Esophagus mucosa (tissue), 1 donor: Measurements from ENCODE around the gene NEUROG2. TPM values are rescaled to one million over a fixed set of nuclear protein-coding genes. Genes with fewer than 3 reads are reported as not detected.
"Not testable (repeated sequence)": the region's sequence is repeated elsewhere in the genome, so short reads cannot be mapped to it uniquely, and the experiment has no call there.

ENCODE experiments used
- ATAC-seq: fragments of 200-7000 bp; cut with Tn5 transposase; one replicate; pipeline ENCODE4 v1.9.1; 2020
- total RNA-seq: library from RNA; stranded (reverse); gene quantifications from one replicate; pipeline ENCODE4 v1.2.4, GENCODE V29; 2023
- donor health status: DM: yes; HTN: yes; CAD: no.

Gene NEUROG2
- total RNA-seq, 1 donor from 2014 or later: not detected

DNA sequence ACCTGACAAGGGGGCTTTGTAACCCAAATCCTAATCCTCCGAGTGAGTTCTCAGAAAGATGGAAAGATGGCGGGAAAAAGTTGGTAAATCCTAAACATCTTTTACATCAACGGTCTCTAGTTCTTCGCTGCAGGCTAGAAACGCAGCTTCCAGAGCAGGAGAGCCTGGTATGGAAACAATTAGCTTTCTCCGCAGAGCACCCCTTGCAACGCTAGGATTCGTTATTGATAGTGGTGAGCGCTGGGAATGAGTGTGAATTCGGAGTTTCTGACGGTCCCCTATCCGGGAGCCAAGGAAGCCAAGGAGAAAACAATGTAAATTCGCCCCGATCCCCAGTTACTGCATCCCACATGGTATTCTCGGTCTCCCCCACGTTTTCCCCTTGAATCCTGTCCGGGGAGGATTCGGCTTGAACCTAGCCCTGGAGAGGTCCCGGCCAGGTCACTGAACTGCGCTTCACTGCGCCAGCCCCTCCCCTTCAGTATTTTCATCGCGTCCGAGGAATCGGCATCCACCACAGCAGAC is 4.7 kb upstream of the NEUROG2 start:
- no peak for ATAC-seq

DNA sequence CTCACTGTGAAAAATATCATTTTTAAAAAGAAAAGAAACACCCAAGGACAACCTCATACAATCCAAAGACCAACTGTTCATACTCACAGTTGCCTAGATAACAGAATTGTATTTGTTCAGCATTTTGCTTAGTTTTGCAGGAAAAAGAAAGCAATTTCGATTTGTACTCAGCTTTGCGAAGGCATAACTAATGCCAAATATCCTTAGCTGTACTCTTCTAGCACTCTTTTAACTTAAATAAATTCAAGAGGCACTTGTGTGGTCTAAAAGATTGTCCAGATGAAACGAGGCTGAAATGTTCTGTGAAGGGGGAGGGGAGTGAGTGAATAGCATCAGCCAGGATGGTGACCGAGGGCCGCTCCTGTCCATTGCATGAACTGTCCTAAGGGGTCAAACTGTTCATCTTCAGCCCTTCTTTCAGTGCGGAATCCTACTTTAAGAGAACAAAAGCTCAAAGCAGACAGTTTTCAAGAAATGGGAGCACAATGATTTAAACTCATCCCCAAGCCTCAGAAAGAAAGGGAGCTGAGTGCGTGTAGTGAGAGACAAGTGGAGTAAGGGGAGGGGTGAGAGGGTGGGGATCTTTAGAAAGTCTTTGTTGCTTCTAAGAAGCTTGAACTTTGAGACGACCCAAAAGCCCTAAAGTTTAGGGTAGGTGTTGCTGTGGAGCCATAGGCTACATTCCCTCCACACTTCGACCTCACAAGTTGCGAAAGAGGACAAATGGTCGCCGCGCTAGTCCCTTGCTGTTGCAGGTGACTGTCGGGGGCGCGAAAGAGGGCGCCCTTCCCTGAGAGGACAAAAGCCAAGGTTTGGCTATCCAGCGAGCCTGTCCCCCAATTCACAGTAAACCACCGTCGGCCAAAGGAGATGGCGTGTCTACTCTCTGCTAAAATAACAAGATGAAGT is 4.0 kb upstream of the NEUROG2 start:
- no peak for ATAC-seq

DNA sequence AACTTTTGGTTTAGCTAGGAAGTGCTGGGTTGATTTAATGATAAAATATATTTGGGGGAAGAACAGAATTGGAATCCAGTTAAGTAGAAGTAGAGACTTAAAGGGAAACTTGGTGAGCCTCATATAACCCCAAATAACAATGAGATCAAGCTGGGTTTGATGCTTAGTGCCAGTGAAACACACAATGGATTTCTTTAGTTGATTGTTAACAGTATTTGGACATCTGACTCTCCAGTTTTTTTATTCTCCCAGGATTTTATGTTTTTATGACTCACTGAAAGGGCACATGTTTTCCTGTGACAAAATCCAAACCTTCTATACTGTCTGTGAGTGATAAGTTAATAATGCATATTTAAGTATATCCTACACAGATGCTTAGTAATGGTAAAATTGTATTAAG is 2.7 kb upstream of the NEUROG2 start:
- no peak for ATAC-seq

DNA sequence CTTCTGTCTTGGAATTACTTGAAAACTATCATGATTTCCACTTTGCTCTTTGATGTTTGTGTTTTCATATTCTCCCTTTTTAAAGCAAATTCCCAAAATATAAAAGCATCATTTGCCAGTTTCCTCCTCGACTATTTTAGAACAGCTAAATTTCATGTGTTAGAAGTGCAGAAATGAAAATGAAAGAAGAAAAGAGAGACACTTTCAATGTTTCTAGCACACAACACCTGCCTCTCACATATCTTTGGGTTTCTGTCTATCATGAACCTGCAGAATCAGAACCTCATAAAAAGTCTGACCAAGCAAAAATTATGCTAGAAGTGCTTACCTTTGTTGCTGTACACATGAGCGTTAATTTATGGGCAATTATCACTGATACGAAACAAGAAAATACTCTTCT is 1.9 kb upstream of the NEUROG2 start:
- ATAC-seq: no peak

DNA sequence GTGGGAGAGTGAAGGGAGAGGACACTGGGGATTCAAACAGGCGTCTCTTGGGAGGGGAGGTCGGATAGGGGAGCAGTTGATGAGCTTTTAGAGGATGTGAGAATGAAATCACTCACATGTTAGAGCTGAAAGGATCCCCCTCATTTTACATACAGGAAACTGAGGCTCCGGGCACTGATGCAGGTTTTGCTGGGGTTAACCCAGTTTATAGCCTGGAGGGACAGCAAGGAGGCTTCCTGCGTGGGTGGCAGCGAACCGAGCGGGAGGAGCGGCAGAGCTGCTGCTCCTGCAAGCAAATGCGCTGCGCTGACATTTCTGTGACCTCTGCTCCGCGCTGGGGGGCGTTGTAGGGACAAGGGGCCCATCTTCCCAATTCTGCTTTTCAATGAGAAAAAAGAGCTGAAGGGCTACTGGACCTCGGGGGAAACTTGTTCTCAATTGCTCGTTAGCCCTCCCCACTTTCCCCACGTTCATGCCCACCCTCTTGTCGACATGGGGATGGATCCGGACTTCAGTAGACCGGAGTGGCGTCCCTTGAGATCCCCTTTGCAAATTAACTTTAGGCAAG is 1.2 kb upstream of the NEUROG2 start:
- no peak for ATAC-seq

DNA sequence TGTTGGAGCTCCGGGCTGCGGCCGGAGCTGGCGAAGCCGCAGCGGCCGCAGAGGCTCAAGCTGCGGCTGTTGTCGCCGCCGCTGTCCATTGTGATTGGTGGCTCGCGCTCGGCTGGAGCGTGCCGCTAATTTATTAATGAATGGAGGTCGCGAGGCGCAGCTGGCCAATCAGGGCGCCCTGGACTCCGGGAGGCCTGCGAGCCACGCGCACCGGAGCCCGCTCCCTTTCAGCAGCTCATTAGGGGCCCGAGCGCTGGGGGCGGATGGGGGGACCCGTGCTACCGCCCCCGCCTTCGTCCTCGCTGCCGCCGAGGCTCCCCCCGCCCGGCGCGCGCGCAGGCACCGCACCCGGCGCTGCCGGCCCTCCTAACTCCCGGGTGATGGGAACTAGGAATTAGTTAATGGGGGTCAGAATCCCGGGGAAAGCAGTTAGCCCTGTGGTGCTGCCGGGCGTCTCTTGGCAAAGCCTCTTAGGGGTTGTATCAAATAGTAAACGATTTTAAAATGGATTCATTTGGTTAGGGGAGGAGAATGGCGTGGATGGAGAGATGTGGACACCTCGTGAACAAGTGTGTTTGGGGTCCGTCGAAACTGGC is 589 bp upstream of the NEUROG2 start:
- ATAC-seq: no peak

DNA sequence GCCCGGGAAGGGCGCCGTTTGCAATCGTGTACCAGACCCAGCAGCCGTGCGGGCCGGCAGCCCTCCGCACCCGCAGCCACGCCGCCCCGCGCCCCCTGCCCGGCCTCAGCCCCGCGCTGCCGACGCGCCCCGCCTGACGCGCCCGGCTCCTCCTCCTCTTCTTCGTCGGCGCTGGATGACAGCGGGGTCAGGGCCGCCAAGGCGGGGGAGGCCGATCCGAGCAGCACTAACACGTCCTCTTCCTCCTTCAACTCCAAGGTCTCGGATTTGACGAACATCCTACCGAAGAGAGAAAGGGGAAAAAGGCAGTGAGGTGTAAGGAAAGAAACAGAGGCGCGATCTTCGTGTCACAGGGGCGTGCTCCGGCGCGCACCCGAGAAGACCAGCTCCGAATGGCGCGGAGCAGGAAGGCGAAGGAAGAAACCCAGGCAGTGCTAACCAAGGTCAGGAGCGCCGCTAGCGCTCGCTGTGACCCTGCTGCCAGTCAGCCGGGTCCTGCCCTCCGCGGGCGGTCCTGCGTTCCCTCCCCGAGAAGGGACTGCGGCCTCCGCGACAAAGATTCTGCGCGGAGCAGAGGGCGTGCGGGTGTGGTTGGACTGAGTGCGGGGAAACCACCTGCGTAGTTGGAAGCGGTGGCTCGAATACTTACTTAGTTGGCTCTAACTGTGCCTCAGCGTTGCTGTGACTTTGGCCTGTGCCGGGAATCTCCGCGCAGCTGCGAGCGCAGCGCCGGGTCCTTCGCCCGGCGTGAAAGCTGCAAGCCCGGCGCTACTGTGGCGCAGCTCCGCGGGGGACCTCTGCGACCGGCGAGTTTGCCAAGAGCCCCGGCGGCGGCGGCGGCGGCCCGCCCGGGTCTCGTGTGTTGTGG is 548 bp downstream of the NEUROG2 start:
- peak; percentile 58 for ATAC-seq

DNA sequence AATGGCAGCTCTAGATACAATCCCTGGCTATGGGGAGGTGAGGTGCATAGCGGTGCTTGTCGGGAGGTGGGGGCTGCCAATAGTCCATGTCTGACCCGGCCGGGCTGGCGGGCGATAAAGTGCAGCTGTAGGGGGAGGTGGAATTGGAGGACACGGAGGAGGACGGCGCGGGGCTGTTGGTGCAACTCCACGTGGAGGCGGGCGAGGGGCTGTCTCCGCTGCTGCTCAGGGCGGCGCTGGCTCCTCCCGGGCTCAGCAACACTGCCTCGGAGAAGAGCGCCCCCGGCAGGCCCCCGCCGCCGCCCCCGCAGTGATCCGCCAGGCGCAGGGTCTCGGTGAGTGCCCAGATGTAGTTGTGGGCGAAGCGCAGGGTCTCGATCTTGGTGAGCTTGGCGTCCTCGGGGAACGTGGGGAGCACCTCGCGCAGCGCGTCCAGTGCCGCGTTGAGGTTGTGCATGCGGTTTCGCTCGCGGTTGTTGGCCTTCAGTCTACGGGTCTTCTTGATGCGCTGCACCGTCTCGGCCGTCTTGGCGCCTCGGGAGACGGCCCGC is 1.3 kb downstream of the NEUROG2 start:
- peak; percentile 31 for ATAC-seq

DNA sequence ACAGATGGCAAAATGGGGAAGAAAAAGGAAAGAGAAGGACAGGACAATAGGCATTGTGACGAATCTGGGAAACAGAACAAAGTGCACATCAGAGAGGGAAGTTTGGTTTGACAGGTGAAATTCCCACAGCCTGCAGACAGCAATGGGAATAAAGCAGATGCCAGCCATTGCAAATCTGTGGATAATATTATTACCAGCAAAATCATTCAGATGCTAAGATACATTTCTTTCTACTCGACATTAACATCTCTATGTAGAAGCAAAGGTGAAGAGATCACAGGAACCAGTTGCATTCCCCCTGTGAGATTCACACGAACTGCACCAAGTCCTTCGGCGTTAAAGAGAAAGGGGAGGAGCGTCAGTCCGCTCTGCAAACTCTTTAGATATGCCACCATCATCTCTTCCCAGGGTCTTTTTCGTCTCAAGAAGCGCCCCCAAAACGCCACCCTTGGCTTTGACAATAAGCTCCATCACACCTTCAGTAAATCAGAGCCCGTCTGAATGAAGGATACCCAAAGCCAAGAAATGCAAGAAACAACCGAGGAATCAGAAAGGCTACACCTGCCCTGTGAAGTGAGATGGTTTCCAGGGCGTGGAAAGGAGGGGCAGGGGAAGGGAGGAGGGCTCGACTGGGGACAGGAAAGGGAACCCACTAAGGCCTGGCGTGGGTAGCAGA is 1.9 kb downstream of the NEUROG2 start:
- ATAC-seq: no peak

DNA sequence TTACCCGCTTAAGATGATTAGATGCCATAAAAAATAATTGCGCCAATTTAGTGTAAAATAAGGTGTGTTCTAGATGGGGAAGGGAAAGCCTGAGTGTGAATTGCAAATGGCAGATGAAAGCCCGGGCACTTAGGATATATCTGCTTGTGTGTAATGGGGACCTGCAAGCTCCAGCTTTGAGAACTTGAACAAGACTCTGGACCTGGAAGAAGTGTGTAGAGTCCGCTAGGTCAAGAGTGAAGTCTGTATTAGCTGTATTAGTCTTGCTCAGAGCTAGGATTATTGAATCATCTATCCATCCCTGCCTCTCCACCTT is 4.2 kb downstream of the NEUROG2 start:
- ATAC-seq: no peak

DNA sequence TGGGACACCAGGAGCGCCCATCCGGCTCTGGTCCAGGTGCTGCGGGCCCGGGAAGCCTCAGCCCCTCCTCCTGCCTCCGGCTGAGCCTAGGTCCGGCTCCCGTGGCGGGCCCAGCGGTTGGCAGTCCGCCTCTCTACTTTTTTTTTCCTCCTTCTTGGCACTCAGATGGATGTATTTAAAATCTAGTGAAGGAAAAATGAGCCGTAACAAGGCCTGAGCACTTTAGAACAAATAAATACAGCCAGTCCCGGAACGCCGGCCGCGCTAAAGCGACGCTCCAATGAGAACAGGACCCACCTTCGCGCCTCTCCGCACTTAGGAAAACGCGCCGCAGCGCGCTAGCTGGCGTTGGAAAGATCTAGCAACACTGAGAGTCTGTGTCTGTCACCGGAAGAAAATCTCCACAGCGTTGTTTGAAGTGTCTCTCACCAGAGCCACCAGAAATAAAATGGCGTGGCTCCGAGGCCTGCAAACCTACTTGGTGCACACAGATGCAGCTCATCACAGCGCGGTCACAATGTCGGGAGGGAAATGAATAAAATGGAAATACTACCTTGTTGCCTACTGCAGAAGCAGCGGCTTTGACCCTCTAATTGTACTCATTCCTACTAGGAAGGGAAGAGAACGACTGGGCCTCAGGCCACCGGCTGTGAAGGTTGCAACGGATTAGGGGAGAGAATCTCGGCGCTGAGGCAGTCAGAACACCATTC is 4.7 kb downstream of the NEUROG2 start:
- ATAC-seq: no peak

DNA sequence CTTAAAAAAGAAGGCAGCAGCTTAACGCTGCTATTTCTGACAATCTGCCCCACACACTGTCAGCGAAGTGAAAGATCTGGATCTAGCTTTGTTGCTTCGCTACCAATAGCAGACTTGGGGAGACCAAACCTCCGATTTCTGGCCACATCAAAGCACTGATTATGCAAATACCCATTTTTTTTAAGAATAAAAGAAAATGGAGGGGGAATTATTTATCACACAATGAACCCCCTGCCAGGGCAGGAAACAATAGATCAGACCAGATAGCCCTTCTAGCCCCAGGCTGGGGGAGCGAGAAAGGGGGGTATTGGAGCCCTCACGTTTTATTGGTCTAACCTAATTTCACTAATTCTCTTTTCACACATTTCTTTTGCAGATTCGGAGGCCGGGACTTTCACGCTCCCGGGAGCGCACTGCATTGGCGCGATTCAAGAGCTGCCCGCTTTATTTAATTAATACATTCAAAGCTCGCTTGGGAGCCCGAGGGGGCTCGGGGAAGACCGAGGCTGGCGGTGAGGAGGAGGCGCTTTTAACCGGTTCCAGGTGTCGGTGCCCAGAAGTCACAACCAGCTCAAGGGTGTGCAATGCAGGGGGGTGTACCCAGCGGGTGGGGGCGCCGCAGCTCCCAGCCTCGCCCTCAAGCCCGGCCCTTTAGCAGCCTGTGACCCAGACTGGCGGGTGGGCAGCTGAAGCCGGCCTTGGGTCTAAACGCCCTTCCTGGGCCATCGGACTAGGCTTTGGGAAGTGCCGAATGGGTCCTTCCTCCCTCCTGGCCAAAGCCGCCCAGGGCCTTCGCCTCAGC is 5.5 kb downstream of the NEUROG2 start:
- ATAC-seq: no peak

DNA sequence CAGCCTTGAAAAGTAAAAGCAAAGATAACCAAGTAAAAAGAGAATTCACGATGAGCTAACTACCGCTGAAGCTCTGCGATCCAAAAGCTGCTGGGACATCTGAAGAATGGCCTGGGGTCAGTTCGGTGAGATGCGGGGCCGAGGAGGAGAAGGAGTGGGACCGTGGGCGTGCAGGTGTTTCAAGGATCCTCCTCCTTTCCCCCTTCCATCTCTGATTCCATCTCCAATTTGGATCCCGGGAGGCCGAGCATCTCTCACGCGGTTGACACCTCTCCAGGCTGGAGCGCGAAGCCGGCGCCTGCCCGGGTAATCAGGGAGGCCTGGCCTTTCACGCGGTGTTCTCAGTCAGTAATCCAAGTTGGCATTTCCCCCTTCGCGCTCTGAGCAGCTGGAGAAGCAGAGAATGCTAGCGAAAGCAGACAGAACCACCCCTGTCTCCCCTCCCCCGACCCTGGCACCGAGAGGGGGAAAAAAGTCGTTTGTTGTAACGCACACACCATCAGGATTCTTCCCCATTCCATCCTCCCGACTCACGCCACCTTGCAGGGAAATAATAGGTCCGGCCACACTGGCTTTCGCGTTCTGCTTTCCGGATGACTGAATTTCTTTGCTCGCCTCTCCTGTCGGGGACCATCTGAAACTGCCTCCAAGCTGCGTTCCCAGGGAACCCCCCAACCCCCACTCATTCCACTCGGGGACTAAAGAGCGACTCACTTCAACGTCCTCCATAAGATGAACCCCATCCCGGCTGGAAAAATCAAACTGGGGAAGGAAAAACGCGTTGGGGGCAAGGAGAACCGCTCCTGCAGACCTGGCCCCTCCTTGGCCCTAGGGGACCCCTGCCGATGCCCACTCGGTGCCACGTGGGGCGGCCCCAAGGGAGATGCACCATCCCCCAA is 6.5 kb downstream of the NEUROG2 start:
- no peak for ATAC-seq

DNA sequence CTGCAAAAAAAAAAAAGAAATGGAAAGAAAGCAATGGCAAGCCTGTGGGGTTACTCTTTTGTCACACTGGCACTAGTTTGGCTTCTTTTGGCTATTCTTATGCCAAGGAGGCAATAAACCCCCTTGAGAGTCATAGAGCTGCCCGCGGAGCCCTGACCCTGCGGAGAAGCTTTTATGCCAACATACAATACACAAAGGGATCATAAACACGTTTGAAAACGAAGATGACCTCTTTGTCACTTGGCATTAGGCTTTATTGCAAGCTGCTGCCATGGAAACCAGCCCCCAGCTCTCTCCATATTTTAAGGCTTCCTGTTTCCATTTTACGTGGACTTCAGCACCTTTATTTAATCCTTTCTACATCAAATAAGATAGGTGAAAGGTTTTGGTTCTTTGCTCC is 7.6 kb downstream of the NEUROG2 start:
- no peak for ATAC-seq

DNA sequence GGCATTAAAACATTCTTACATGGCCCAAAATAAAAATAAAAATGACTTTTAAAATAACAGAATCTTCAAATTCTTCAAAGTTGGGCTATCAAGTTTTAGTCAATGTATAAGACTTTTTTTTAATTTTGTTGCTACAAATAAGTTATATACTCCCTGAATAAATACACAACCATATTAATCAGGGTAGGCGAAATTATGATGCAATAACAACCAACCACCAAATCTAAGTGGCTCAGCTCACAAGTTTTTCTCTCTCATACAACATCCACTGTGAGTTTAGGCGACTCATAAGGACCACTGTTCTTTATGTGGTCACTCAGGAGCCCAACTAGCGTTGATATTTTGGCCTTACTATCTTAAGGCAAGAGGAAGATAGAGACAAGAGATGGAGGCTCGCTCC is 11.2 kb downstream of the NEUROG2 start:
- ATAC-seq: no peak

DNA sequence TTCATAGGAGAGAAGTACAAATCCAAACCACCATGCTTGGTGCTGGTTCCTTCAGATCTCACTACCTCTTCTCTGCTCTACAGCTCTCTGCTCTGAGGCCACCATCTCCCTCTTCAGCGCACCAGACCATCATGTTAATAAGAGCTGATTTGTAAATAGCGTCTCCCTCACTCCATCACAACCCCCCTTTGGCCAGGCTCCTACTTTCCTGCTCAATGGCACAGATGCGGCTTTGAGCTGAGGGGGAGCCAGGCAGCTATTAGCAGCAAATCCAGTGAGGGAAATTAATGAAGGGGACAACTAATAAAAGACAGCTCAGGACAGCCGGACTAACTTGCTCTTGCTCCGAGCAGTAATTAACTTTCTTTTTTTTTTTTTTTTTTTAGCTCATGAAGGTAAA is 13.1 kb downstream of the NEUROG2 start:
- no peak for ATAC-seq

DNA sequence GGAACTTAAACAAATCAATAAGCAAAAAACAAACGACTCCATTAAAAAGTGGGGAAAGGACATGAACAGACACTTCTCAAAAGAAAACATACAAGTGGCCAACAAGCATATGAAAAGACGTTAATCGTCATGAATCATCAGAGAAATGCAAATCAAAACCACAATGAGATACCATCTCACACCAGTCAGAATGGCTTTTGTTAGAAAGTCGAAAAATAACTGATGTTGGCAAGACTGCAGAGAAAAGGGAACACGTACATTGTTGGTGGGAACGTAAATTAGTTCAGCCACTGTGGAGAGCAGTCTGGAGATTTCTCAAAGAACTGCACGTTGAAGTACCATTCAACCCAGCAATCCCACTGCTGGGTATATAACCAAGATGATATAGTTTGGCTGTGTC is 23.7 kb downstream of the NEUROG2 start:
- ATAC-seq: no peak

DNA sequence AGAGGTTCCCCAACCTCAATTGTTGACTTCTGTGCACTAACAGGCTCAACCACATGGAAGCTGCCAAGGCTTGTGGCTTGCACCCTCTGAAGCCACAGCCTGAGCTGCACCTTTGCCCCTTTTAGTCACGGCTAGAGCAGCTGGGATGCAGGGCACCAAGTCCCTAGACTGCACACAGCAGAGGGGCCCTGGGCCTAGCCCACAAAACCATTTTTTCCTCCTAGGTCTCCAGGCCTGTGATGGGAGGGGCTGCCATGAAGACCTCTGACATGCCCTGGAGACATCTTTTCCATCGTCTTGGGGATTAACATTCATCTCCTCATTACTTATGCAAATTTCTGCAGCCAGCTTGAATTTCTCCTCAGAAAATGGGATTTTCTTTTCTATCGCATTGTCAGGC is 25.2 kb downstream of the NEUROG2 start:
- not testable (repeated sequence) for ATAC-seq

DNA sequence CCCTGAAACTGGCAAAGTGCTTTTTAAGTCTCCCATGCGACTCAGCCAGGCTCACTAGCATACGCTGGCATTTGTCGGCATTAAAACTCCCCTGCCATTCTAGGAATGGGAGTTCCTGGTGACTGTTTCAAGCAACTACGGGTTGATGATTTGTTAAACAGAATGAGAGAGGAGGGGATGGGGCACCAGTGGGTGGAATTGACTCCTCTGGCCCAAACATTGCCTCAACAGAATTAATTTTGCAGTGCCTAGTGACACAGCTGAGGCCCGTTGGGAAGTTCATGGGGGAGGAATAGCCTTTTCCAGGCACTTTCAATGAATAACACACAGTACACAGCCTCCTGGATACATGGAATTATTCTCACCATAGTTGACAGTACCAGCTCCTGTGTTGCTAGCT is 30.1 kb downstream of the NEUROG2 start:
- ATAC-seq: no peak
